GM23338 (cell line): ENCODE data around the gene VGLL4. TPM values are rescaled to one million over a fixed set of nuclear protein-coding genes. Genes with fewer than 3 reads are reported as not detected.

Experiments
- ATAC-seq: fragments of 200-7000 bp; cut with Tn5 transposase; 3 replicates; pipeline ENCODE4 v1.9.1; 2020
- DNase-seq: peaks from one replicate; pipeline ENCODE4 v3.0.0-alpha.2; 2015; ENCODE audit warnings: low spot score
- H2AFZ ChIP-seq: fragments of 200-600 bp; sonication (generic); 2 replicates; pipeline ENCODE4 v1.8.0; 2016; ENCODE audit warnings: antibody characterized with exemption, mild to moderate bottlenecking, moderate library complexity
- H3F3A ChIP-seq: fragments of 200-600 bp; sonication (generic); replicated peaks from 2 replicates; pipeline ENCODE4 v1.8.0; 2017; ENCODE audit warnings: antibody characterized with exemption, mixed run types, low read depth
- H3K27ac ChIP-seq: fragments of 200-600 bp; sonication (generic); 2 replicates; pipeline ENCODE4 v1.6.1; 2016; ENCODE audit warnings: low read depth
- H3K27me3 ChIP-seq: fragments of 200-600 bp; sonication (generic); 2 replicates; pipeline ENCODE4 v1.8.0; 2016; ENCODE audit warnings: mild to moderate bottlenecking, mixed run types, moderate library complexity; ENCODE audit not compliant: insufficient read depth
- H3K36me3 ChIP-seq: fragments of 200-600 bp; sonication (generic); 2 replicates; pipeline ENCODE4 v1.8.0; 2016; ENCODE audit warnings: mild to moderate bottlenecking; ENCODE audit not compliant: insufficient read depth
- H3K4me1 ChIP-seq: fragments of 200-600 bp; sonication (generic); 2 replicates; pipeline ENCODE4 v1.8.0; 2016; ENCODE audit warnings: mild to moderate bottlenecking, moderate library complexity; ENCODE audit not compliant: insufficient read depth
- H3K4me2 ChIP-seq: fragments of 200-600 bp; sonication (generic); 2 replicates; pipeline ENCODE4 v1.7.1; 2017; ENCODE audit warnings: mixed run types
- H3K4me3 ChIP-seq: fragments of 200-600 bp; sonication (generic); 2 replicates; pipeline ENCODE4 v1.6.1; 2016; ENCODE audit warnings: mixed run types
- H3K79me2 ChIP-seq: fragments of 200-600 bp; sonication (generic); replicated peaks from 2 replicates; pipeline ENCODE4 v1.8.0; 2017; ENCODE audit warnings: mild to moderate bottlenecking; ENCODE audit not compliant: insufficient read depth
- H3K9me2 ChIP-seq: fragments of 200-600 bp; sonication (generic); 2 replicates; pipeline ENCODE4 v1.8.0; 2017; ENCODE audit not compliant: insufficient read depth
- H4K20me1 ChIP-seq: fragments of 200-600 bp; sonication (generic); replicated peaks from 2 replicates; pipeline ENCODE4 v1.8.0; 2017; ENCODE audit warnings: mild to moderate bottlenecking; ENCODE audit not compliant: insufficient read depth
- H3K27ac Mint-ChIP-seq: 2 replicates; pipeline ENCODE4 v1.8.0; 2020; ENCODE audit warnings: inconsistent platforms, mild to moderate bottlenecking, moderate library complexity, mixed read lengths
- H3K27me3 Mint-ChIP-seq: 3 replicates; pipeline ENCODE4 v1.8.0; 2022; ENCODE audit warnings: low read depth, mild to moderate bottlenecking, moderate library complexity, mixed read lengths, inconsistent platforms; ENCODE audit not compliant: insufficient read depth, poor library complexity
- H3K36me3 Mint-ChIP-seq: 3 replicates; pipeline ENCODE4 v1.8.0; 2021; ENCODE audit warnings: low read depth, mild to moderate bottlenecking, inconsistent platforms, moderate library complexity, mixed read lengths
- H3K4me1 Mint-ChIP-seq: 3 replicates; pipeline ENCODE4 v1.8.0; 2020; ENCODE audit warnings: mild to moderate bottlenecking, inconsistent platforms, mixed read lengths
- H3K4me3 Mint-ChIP-seq: 3 replicates; pipeline ENCODE4 v1.8.0; 2021; ENCODE audit warnings: moderate library complexity, mild to moderate bottlenecking, inconsistent platforms, mixed read lengths
- H3K9me3 Mint-ChIP-seq: 3 replicates; pipeline ENCODE4 v1.8.0; 2020; ENCODE audit warnings: moderate library complexity, mild to moderate bottlenecking, inconsistent platforms, mixed read lengths
- CREB1 ChIP-seq: fragments of 250-450 bp; sonication (Bioruptor Pico); IDR thresholded peaks from 2 replicates; pipeline ENCODE4 v1.5.0; 2020; ENCODE audit warnings: low read depth, mild to moderate bottlenecking, moderate library complexity
- EZH2 ChIP-seq: fragments of 200-600 bp; sonication (generic); IDR thresholded peaks from one replicate; pipeline ENCODE4 v1.8.0; 2017; ENCODE audit warnings: antibody characterized with exemption, mild to moderate bottlenecking, low read depth; ENCODE audit not compliant: unreplicated experiment
- JUNB ChIP-seq: IDR thresholded peaks from one replicate; pipeline ENCODE4 v1.6.1; 2016; ENCODE audit warnings: antibody characterized with exemption; ENCODE audit not compliant: unreplicated experiment
- NANOG ChIP-seq: IDR thresholded peaks from 2 replicates; pipeline ENCODE4 v1.6.1; 2016; ENCODE audit warnings: antibody characterized with exemption, borderline replicate concordance
- POLR2AphosphoS5 ChIP-seq: IDR thresholded peaks from 2 replicates; pipeline ENCODE4 v1.6.1; 2016; ENCODE audit warnings: antibody characterized with exemption, low read depth
- ZNF331 ChIP-seq: fragments of 250-450 bp; sonication (Bioruptor Pico); IDR thresholded peaks from 2 replicates; pipeline ENCODE4 v1.5.0; 2020; ENCODE audit warnings: low read depth, mild to moderate bottlenecking, moderate library complexity
- ZNF462 ChIP-seq: fragments of 250-450 bp; sonication (Bioruptor Pico); IDR thresholded peaks from 2 replicates; pipeline ENCODE4 v1.5.0; 2020; ENCODE audit warnings: mild to moderate bottlenecking, moderate library complexity
- polyA plus RNA-seq: library from polyadenylated mRNA; unstranded; fragments of >200 nt; fragmentation: Nextera tagmentation; extraction: Ambion mirVana; gene quantifications from 2 replicates; pipeline ENCODE4 v1.2.1, GENCODE V29; 2016
- total RNA-seq: library from RNA; depleted of rRNA; stranded (reverse); fragments of >200 nt; shearing (Covaris generic); gene quantifications from 2 replicates; pipeline ENCODE4 v1.2.3, GENCODE V29; 2014
- TF ChIP-seq, protein P1 (sequence below): IDR thresholded peaks from 2 replicates; pipeline ENCODE4 v1.6.1; 2016; ENCODE audit warnings: antibody characterized with exemption
- TF ChIP-seq, protein P2 (sequence below): IDR thresholded peaks from one replicate; pipeline ENCODE4 v1.6.1; 2018; ENCODE audit warnings: antibody characterized with exemption; ENCODE audit not compliant: unreplicated experiment

The VGLL4 gene
- total and polyA plus RNA-seq, 2 experiments from 2014 or later = 20.8 to 45.9 TPM

GRCh38 chr3:11668243-11669235 lies 24.8 kb upstream of the VGLL4 start:
- H2AFZ ChIP-seq = no peak overlapping the region
- H3K4me3 Mint-ChIP-seq = no peak overlapping the region
- H3K36me3 Mint-ChIP-seq = no peaks in the 10 kb centered on the region
- no peaks in the 10 kb centered on the region for H3F3A ChIP-seq
- H3K27me3 ChIP-seq = no peaks in the 10 kb centered on the region
- peaks cover 8% of the 10 kb centered on the region; the same call in 1 of the 2 replicates for H3K4me1 ChIP-seq
- H3K36me3 ChIP-seq = no peaks in the 10 kb centered on the region
- peaks cover 14% of the 10 kb centered on the region for H3K4me1 Mint-ChIP-seq
- H3K27me3 Mint-ChIP-seq = peaks cover 5% of the 10 kb centered on the region
- H3K27ac ChIP-seq = no peak overlapping the region
- H3K9me3 Mint-ChIP-seq = no peaks in the 10 kb centered on the region; the same call in 2 of the 3 replicates
- peaks cover 3% of the 10 kb centered on the region for H3K79me2 ChIP-seq
- DNase-seq (no peak), ATAC-seq (peak; percentile 66)
- no peaks in the 10 kb centered on the region for H3K9me2 ChIP-seq
- TF ChIP-seq ZNF462 (no peak), ZNF331 (no peak), POLR2AphosphoS5 (no peak), NANOG (no peak), CREB1 (no peak), EZH2 (no peak), JUNB (no peak)
- TF ChIP-seq, protein P1, sequence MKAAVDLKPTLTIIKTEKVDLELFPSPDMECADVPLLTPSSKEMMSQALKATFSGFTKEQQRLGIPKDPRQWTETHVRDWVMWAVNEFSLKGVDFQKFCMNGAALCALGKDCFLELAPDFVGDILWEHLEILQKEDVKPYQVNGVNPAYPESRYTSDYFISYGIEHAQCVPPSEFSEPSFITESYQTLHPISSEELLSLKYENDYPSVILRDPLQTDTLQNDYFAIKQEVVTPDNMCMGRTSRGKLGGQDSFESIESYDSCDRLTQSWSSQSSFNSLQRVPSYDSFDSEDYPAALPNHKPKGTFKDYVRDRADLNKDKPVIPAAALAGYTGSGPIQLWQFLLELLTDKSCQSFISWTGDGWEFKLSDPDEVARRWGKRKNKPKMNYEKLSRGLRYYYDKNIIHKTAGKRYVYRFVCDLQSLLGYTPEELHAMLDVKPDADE = no peak
- TF ChIP-seq, protein P2, sequence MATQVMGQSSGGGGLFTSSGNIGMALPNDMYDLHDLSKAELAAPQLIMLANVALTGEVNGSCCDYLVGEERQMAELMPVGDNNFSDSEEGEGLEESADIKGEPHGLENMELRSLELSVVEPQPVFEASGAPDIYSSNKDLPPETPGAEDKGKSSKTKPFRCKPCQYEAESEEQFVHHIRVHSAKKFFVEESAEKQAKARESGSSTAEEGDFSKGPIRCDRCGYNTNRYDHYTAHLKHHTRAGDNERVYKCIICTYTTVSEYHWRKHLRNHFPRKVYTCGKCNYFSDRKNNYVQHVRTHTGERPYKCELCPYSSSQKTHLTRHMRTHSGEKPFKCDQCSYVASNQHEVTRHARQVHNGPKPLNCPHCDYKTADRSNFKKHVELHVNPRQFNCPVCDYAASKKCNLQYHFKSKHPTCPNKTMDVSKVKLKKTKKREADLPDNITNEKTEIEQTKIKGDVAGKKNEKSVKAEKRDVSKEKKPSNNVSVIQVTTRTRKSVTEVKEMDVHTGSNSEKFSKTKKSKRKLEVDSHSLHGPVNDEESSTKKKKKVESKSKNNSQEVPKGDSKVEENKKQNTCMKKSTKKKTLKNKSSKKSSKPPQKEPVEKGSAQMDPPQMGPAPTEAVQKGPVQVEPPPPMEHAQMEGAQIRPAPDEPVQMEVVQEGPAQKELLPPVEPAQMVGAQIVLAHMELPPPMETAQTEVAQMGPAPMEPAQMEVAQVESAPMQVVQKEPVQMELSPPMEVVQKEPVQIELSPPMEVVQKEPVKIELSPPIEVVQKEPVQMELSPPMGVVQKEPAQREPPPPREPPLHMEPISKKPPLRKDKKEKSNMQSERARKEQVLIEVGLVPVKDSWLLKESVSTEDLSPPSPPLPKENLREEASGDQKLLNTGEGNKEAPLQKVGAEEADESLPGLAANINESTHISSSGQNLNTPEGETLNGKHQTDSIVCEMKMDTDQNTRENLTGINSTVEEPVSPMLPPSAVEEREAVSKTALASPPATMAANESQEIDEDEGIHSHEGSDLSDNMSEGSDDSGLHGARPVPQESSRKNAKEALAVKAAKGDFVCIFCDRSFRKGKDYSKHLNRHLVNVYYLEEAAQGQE = no peak
- H3K27ac Mint-ChIP-seq = no peak overlapping the region
- no peak overlapping the region for H3K4me3 ChIP-seq
- H3K4me2 ChIP-seq = 0 out of 2 replicates have a peak overlapping the region, but pooled peaks have one; percentile 32
- no peaks in the 10 kb centered on the region for H4K20me1 ChIP-seq
